22Rv1 (cell line): ENCODE data around the gene G3BP2.

ENCODE experiments used
- ZFX ChIP-seq: fragments of 450-650 bp; IDR thresholded peaks from 2 replicates; pipeline ENCODE4 v1.6.1; 2017; ENCODE audit warnings: antibody characterized with exemption, borderline replicate concordance
- TF ChIP-seq, protein P1 (sequence below): fragments of 450-650 bp; IDR thresholded peaks from 2 replicates; pipeline ENCODE4 v1.5.1; 2017; ENCODE audit warnings: mild to moderate bottlenecking

DNA sequence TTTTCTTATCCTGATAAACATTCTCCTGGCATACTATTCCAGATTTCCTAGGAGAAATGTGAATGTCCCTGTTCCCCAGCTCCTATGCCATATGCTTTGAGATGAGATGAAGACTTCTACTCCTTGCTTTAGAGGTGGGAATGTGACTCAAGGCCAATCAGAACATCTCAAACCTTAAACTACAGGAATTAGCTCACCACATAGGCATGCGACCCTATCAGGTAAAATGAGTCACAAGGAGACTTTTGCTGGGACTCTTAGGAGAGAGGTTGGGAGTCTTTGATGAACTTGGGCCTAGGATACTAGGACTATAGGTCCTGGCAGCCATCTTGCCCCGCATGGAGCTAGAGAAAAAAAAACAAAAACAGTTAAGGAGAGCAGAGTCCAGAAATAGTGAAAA is 45.3 kb upstream of the G3BP2 start:
- TF ChIP-seq, protein P1, sequence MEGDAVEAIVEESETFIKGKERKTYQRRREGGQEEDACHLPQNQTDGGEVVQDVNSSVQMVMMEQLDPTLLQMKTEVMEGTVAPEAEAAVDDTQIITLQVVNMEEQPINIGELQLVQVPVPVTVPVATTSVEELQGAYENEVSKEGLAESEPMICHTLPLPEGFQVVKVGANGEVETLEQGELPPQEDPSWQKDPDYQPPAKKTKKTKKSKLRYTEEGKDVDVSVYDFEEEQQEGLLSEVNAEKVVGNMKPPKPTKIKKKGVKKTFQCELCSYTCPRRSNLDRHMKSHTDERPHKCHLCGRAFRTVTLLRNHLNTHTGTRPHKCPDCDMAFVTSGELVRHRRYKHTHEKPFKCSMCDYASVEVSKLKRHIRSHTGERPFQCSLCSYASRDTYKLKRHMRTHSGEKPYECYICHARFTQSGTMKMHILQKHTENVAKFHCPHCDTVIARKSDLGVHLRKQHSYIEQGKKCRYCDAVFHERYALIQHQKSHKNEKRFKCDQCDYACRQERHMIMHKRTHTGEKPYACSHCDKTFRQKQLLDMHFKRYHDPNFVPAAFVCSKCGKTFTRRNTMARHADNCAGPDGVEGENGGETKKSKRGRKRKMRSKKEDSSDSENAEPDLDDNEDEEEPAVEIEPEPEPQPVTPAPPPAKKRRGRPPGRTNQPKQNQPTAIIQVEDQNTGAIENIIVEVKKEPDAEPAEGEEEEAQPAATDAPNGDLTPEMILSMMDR: no peak
- TF ChIP-seq ZFX: no peak
